Astrocyte of the cerebellum (primary cell): Measurements from ENCODE around the gene DPP10.

Experiments
- DNase-seq: peaks from one replicate; pipeline ENCODE4 v3.0.0-alpha.2; 2011; ENCODE audit warnings: low read depth
- H3K4me3 ChIP-seq: 2 replicates; pipeline ENCODE4 v1.5.1; 2011; ENCODE audit warnings: mild to moderate bottlenecking, low read depth, low read length, moderate library complexity
- in situ Hi-C: cut with HindIII; loops from 2 replicates; pipeline ENCODE4 v1.10.0; 2017; ENCODE audit warnings: low sequenced_read_pairs
- TF ChIP-seq, protein P1 (sequence below): IDR thresholded peaks from 2 replicates; pipeline ENCODE4 v1.5.1; 2012; ENCODE audit warnings: low read length, low read depth, moderate library complexity, mild to moderate bottlenecking; ENCODE audit errors: missing control alignments

Gene DPP10

DNA sequence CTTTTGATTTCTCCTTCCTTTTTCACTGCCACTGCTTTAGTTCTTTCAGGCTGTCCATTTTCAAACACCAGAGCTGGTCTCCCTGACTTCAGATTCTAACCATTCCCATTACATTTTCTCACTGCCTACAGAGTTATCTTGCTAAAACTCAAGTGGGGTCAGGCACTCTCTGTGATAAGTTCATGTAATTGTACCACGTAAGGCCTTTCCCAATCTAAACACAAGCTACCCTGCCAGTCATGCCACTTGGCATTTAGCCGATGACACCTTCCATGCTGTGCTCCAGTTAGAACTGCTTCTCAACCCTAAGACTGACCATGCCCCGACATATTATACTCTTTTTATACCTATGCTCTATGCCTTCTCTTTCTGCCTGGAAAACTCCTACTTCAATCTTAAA, 592.4 kb downstream of the DPP10 start:
- no peak for DNase-seq
- TF ChIP-seq, protein P1, sequence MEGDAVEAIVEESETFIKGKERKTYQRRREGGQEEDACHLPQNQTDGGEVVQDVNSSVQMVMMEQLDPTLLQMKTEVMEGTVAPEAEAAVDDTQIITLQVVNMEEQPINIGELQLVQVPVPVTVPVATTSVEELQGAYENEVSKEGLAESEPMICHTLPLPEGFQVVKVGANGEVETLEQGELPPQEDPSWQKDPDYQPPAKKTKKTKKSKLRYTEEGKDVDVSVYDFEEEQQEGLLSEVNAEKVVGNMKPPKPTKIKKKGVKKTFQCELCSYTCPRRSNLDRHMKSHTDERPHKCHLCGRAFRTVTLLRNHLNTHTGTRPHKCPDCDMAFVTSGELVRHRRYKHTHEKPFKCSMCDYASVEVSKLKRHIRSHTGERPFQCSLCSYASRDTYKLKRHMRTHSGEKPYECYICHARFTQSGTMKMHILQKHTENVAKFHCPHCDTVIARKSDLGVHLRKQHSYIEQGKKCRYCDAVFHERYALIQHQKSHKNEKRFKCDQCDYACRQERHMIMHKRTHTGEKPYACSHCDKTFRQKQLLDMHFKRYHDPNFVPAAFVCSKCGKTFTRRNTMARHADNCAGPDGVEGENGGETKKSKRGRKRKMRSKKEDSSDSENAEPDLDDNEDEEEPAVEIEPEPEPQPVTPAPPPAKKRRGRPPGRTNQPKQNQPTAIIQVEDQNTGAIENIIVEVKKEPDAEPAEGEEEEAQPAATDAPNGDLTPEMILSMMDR = no peak
- H3K4me3 ChIP-seq = no peak overlapping the region
- in situ Hi-C loops = no loop called here

DNA sequence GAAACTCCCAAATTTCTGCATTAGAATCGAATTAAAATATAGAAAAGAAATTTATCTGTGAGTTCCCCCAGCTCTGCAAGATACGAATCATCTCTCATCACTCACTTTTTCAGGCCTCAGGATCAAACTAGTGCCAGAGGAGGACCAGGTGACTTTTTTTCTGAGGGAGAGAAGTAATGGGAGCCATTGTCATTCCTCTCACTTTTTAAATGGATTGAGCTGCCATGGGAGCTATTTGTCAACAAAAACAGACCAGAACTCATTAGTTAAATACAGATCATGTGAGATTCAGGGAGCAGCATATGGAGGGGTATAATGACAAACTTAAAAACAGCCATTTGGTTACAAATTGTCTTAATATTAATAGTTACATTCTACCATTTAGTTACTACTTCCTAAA, 594.4 kb downstream of the DPP10 start:
- in situ Hi-C loops = no loop called here
- TF ChIP-seq, protein P1 = no peak
- H3K4me3 ChIP-seq = no peak overlapping the region
- no peak for DNase-seq

DNA sequence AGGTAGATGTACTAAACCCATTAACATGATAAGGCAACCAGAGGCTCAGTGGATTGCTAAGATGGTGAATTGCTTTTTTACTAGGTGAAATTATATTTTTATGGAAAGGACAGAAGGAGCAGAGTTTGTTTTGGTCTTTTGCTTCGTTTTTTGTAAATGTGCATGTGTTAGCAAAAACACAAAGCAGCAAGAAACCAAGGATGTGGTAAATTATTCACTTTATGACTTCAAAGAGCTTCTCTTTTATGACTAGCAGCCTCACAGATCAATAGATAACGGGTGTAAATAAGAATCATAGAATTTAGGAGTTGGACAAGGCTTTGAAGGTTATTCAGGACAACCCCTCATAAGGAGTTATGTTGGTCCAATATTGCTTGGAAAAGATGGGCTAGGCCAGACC, 615.0 kb downstream of the DPP10 start:
- H3K4me3 ChIP-seq = no peak overlapping the region
- in situ Hi-C loops = no loop called here
- DNase-seq = no peak
- TF ChIP-seq, protein P1 = no peak

DNA sequence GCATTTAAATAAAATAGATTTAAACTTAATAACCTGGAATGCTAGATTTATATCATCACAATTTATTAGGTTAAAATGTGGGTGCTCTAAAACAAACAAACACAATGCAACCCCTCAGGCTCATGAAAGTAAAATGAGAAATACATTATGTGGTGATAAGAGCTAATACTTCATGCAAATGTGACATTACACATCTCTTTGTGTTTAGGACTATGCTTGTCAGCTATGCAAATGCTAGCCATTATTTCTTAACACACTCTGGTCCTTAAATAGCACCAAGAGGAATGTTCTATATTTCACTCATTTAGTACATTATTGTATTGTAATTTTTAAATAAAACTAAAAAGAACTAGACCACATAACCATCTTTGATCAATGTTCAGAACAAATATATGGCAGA, 627.6 kb downstream of the DPP10 start:
- TF ChIP-seq, protein P1 = no peak
- H3K4me3 ChIP-seq = no peak overlapping the region
- in situ Hi-C loops = no loop called here
- DNase-seq = no peak

DNA sequence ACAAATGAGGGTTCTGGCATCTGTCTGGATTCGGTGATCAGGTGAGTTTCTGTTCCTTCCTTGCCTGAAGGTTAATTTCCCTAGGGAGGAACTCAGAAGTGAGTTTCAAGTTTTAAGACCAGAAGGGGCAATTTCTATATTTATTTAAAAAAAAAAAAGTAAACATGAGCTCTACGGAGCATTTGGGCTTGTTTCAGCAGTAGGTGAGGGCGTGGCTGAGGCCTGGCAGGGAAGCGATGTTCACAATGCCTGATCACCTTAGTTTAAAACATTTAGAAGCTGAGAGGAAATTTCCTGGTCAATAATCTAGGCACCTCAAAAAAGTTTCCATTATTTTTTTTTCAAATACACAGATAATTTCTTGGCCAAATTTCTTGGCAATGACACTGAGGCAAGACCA, 629.1 kb downstream of the DPP10 start:
- TF ChIP-seq, protein P1 = no peak
- no peak for DNase-seq
- H3K4me3 ChIP-seq = no peak overlapping the region
- in situ Hi-C loops = no loop called here

DNA sequence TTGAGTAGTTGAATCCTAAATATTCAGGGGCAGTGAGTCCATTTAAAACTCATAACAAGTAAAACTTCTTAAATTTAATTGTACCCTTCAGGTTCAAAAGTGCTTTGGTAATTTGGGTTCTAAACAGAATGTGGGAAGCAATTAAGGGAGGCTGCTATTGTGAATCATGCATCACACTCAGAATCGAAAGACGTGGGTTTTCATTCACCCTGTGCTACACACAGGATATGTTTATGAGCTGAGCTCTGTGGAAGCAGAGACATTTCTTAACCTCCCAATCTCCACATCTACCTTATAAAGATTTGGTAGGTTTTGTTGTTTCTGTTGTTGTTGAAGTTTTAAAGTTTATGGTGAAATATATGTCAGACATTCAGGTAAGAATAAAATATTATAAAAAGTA, 633.4 kb downstream of the DPP10 start:
- TF ChIP-seq, protein P1 = no peak
- DNase-seq = no peak
- in situ Hi-C loops = no loop called here
- no peak overlapping the region for H3K4me3 ChIP-seq

DNA sequence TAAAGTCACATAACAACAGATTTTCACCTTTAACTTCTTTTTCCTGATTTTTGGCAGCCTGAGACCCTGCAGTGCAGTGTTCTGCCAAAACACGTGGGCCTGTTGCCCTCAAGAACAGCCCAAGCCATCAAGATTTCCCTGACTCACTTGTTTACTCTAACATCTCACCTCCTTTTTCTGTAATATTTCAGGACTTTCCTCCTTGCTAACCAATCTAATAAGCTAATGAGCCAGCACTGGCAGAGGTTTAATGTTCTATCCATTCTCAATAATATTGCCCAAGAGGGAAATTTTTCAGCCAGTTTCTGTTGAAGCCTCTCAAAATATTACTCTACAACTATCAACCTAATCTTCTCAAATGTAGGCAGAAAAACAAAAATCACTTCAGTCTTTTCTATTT, 635.2 kb downstream of the DPP10 start:
- TF ChIP-seq, protein P1 = no peak
- no peak for DNase-seq
- in situ Hi-C loops = no loop called here
- H3K4me3 ChIP-seq = no peak overlapping the region
